GM10847 (cell line): Measurements from ENCODE around the gene CPB1.

Experiments
- POLR2A ChIP-seq: IDR thresholded peaks from 2 replicates; pipeline ENCODE4 v1.6.1; 2011; ENCODE audit not compliant: insufficient read length; ENCODE audit errors: extremely low read depth

CPB1 gene

GRCh38 chr3:148820361-148821245, 7.0 kb upstream of the CPB1 start:
- TF ChIP-seq POLR2A = no peak

- TF ChIP-seq POLR2A = no peak
Measured at GRCh38 chr3:148823026-148823425, 4.6 kb upstream of the CPB1 start.

- no peak for TF ChIP-seq POLR2A
Measured at GRCh38 chr3:148825476-148825875, 2.1 kb upstream of the CPB1 start.

GRCh38 chr3:148828136-148828690, 602 bp downstream of the CPB1 start:
- TF ChIP-seq POLR2A = no peak

GRCh38 chr3:148829926-148830325, 2.3 kb downstream of the CPB1 start:
- no peak for TF ChIP-seq POLR2A

- no peak for TF ChIP-seq POLR2A
Measured at GRCh38 chr3:148833223-148833622, 5.6 kb downstream of the CPB1 start.

- no peak for TF ChIP-seq POLR2A
Measured at GRCh38 chr3:148839805-148840204, 12.2 kb downstream of the CPB1 start.

GRCh38 chr3:148840451-148840850, 12.8 kb downstream of the CPB1 start:
- no peak for TF ChIP-seq POLR2A

GRCh38 chr3:148845756-148846395, 18.3 kb downstream of the CPB1 start:
- TF ChIP-seq POLR2A = no peak

GRCh38 chr3:148847351-148847750, 19.7 kb downstream of the CPB1 start:
- no peak for TF ChIP-seq POLR2A

GRCh38 chr3:148848410-148848809, 20.8 kb downstream of the CPB1 start:
- TF ChIP-seq POLR2A = no peak

- no peak for TF ChIP-seq POLR2A
Measured at GRCh38 chr3:148852271-148852992, 24.8 kb downstream of the CPB1 start.

- no peak for TF ChIP-seq POLR2A
Measured at GRCh38 chr3:148853076-148853475, 25.5 kb downstream of the CPB1 start.

- no peak for TF ChIP-seq POLR2A
Measured at GRCh38 chr3:148854061-148854460, 26.4 kb downstream of the CPB1 start.

GRCh38 chr3:148856384-148856783, 28.8 kb downstream of the CPB1 start:
- TF ChIP-seq POLR2A = no peak
